ENCODE data around the gene SMIM35.

Gene SMIM35

DNA sequence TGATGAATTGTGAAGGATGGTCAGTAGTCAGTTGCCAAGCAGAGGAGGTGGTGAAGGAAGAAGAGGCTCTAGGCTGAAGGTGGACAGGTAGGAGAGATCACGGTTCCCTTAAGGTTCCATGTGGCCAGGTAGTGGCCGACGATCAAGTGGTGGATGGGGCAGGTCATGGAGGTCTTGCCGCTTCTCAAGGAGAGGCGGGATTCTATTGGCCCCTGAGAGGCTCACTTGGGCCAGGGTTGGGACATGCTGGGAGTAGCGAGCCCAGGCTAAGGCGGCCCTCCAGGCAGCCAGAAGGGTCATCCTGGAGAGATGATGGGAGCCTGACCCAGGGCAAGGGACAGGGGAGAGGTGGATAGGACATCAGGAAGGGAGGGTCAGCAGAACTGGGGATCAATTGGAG is 30.8 kb downstream of the SMIM35 start:
- DNase-seq, result no peak

DNA sequence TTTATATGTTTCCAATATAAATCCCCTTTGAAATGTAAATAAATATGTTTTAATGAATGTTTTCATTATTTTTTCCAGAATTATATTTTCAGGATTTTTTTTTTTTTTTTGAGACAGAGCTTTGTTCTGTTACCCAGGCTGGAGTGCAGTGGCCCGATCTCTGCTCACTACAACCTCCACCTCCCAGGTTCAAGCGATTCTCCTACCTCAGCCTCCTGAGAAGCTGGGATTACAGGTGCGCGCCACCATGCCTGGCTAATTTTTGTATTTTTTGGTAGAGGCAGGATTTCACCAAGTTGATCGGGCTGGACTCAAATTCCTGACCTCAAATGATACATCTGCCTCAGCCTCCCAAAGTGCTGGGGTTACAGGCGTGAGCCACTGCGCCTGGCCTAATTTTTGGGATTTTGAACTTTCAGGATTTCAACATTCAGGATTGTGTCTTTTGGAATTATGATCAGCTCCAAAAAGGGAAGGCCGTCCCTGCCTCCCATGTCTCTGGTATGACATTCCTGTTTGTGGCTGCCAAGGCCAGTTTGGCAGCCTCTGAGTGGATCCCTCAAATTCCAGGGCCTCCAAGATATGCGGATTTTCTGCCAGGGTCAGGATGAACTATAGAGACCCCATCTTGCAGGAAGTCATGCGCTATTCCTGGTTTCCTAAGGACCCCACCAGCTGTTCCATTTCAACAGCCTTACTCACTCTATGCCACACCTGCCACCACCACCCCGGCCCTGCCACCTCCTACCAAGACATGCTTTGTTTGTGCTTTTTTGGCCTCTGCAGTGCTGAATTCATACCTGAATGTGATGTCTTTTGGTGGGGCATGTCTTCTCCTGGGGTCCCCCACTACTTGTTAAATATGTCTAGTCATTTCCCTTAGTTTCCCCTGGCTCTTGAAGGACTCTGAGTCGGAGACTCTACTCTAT is 31.8 kb downstream of the SMIM35 start:
- DNase-seq, result no peak

DNA sequence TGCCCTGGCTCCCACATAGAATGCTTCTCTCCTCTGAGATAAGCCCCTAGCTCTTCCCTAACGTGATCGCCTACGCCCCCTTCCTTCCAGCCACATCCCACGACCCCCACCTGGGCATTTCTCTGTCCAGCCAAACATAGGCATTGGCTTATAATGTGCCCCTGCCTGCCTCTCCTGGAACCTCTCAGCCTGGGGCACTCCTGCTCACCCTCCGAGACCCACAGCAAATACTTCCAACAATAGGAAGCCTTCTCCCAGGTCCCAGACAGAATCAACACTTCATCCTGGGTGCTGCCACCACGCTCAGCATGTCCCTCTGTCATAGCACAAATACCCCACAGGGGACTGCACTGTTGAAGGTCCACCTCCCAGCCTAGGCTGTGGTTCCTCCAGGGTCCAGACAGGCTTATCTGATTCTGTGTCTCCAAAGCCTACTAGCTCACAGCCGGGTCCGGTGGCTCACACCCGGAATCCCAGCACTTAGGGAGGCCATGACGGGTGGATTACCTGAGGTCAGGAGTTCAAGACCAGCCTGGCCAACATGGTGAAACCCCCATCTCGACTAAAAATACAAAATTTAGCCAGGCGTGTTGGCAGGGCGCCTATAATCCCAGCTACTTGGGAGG is 34.1 kb downstream of the SMIM35 start:
- no peak for DNase-seq

DNA sequence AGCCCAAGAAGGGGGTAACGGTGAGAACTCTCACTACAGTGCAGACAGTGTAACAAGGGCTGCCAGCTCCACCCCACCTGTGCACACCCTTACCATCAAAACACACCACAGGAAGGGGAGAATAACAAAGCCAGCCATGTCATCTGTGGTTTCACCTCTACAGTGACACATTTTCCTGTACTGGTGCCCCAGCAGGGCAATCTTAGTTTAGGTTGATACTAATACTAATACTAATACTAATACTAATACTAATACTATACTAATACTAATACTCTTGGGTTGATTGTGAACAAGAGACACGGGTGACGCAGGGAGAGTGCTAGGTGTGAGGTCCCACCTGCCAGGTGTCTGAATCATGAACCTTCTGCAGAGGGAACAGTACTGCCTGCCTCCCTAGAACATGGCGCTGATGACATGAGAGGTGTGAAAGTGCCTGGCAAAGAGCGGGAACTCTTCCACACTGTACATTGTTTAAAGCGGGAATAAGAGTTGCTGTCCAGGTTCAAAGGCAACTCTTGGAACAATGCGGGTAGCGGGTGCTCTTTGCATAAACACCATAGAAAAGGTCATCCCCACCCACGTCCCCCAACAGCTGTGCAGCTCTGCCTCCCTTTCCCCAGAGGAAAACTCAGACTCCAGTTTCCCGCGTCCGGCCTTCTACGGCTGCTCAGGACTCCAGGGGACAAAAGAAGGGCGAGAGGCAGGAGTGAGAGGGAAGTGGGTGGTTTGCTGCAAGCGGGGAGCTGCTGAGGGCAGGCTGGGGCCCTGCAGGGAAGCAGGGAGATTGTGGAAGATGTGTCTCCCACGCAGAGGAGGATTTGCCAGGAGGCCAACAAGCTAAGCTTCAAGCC is 34.9 kb downstream of the SMIM35 start:
- DNase-seq, result peak; percentile 72

DNA sequence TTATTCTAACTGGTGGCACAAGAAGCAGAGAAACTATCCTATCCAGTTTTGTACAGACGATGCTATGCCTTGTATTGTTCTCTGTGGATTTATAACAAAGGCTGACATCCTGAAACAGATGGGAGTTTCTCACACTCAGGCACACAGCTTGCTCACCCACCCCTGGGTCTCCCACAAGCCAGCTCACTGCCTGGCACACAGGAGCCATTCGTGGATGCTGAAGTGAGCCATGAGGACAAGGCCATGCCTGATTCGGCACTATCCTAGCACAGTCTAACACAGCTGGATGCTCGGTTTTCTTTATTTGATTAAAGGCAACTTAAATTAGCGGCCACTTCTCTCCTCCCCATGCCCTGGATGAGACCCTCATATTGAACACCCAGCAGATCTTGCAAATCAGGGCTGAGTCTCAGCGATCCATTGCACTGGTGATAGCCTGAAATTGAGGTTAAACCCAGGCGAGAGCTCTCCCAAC is 35.6 kb downstream of the SMIM35 start:
- DNase-seq, result no peak

DNA sequence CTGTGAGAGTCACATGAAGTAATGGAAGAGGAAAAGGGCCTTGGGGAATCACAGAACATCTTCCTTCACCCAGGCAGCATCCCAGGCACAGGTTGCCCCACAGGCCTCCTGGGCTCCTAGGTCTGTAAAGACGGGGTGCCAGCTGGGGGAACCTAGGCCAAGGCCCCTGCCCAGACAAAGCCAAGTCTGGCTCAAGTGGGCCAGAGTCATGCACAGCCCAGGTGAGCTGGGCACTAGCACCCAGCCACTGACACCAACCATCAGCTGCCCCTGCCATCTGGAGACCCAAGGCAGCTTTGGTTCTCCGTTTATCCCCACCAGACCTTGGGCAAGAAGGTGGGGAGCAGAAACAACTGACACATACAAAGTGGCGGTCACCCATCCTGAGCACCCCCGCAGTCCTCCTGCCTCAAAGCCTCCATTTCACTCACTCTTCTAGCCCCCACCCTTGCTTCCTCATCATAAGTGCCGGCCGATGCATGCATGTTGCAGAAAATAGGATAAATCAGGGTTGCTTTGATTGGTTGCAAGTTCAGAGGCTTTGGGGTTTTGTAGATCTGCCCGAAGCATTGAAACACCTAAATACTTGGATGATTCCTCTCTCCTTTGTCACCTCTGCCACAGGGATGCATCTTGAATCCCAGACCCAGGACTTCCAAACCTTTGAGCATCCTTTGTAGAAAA is 36.4 kb downstream of the SMIM35 start:
- DNase-seq, result no peak

DNA sequence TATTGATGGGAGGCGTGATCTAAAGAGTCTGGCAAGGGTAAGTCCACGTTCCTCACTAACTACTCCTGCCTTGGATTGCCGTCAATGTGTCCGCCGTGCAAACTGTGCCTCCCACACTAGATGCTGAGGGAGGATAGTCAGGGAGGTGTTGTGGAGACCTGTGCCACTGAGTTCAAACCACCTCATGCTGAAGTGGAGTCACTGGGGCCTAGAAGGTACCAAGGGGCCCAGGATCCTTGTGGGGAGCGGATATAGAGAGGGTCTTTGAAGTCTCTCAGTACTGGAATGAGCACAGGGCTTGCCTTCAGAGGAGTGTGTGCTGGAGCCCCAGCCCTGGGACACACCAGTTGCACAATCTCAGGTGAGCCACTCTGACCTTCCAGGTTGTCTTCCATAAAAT is 37.0 kb downstream of the SMIM35 start:
- DNase-seq, result no peak

DNA sequence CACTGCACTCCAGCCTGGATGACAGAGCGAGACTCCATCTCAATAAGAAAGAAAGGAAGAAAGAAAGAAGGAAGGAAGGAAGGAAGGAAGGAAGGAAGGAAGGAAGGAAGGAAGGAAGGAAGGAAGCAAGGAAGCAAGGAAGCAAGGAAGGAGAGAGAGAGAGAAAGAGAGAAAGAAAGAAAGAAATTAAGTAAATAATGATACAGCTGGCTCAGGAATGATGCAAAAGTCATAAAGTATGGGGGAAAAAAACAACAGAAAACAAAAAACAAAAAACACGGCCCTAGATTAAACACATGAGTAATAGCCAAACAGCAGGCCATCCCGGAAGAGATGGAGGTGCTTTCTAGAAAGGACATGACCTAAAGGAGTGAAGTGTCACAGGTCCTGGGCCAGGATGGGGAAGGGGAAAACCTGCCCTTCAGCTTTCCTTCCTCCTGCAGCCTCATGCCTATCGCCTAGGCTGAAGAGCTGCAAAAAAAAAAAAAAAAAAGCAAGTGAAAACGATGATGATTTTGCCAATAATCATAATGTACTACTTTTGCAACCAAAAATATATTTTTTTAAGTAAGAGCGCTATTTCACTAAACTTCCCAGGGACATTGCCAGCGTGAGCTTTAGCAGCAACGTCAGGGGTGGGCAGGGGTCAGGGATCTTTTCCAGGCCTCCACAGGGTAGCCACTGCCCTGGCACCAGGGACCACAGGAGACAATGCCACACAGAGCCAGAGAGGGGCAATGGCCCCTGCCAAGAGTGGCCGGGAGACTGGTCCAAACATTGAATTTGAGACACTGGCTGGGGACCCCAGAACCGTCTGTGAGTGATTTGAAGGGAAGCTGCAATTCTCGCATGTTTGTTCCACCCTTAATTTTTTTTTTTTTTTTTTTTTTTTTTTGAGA is 38.0 kb downstream of the SMIM35 start:
- peak; percentile 38 for DNase-seq

DNA sequence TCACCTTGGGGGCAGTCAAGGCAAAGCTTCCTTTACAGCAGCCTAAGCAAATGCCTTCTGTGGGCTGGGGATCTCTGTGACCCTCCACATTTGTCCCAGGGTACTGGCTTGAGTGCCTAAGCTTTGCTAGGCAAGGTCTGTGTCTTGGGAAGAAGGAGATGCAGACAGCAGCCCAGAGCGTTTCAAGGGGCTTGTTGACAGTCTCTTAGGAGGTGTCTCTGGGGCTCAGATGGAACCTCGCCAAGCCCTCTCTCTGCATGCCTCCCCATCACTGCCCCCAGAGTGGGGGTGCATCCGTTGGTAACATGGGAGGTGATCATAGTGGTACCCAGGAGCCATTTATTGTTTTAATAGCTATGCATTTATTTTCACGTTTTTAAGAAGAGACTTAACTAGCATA is 39.0 kb downstream of the SMIM35 start:
- no peak for DNase-seq

DNA sequence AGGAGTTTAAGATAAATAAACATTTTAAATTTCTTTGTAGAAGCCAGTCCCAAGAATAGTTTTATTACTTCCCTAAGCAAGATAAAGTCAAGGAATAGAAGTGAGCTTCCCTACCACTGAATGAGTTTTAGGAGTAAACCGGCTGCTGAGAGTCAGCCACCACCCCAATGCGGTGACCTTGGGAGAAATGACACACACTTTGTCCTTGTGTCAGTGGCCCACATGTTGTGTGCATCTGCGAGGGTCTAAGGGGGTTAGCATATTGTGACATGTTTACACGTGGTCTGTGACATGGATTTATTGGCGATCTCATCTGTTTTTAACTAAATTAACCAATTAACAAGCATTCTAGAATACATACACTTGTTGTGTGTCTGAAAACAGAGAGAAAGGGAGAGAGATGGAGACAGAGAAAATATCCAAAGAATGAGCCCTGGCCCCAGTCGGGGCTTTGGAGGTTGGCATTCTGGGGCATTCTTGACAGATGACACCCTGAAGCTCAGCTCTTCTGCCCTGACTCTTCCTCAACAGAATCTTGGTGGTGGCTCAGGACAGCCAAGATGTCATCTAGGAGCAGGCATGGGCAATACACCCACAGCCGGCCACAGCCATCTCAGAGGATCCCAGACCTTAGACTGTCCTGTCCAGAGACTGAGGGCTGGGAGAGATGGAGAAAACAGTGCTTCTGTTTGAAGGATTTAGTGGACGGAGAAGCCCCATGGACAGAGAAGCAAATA is 39.6 kb downstream of the SMIM35 start:
- DNase-seq, result peak; percentile 39

DNA sequence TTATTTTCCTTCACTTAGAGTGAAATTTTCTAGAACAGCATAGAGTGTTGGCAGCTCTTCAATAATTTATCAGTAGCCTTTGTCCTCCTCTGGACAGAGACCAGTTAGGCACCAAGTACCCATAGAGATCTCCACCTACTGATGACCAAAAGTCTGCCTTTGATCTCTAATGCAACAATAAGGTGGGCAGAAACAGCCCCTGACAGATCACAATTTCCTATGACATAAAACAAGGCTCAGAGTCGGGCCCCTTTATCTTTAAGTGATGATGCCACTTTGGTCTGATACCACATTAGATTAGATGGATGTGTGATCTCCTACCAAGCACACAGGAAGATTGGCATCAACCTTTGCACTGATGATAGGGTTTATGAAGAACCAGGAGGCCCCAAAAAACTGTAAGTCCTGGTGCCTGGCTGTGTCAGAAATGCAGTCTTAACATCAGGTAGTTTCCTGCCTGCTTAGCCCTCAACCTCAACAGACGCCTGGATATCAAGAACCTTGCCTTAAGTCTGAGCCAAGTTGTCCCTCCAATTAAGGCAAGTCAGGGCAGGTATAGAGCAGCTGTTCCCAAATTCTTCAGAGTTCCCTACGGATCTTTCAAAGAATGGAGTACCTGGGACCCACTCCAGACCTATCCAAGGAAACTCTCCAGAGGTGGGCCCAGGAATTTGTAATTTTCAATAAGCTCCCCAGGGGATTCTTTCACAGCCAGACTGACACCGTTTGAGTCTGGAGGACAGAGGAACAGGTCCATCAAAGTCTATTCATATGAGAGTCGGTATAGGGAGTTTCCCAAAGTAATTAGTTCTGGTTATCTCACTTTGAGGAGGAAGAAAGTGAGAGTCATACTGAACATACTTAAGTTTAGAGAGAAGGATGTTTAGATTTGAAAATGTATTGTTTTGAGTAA is 40.5 kb downstream of the SMIM35 start:
- peak; percentile 56 for DNase-seq

DNA sequence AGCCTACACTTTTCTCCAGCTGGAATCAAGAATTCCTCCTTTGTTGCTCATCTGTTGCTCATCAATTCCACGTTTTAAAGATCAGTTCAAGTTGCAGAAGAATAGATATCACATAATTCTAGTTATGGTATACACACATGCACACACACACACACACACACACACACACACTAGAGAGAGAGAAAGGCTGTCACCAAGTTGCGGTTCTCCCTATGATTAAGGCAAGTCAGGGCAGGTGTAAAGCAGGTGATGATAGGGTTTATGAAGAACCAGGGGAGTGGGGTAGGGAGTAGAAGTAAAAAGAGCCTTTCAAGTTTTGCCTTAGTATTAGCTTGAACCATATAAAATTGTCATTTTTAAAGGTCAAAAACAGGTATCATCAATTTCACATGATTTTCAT is 41.6 kb downstream of the SMIM35 start:
- no peak for DNase-seq

DNA sequence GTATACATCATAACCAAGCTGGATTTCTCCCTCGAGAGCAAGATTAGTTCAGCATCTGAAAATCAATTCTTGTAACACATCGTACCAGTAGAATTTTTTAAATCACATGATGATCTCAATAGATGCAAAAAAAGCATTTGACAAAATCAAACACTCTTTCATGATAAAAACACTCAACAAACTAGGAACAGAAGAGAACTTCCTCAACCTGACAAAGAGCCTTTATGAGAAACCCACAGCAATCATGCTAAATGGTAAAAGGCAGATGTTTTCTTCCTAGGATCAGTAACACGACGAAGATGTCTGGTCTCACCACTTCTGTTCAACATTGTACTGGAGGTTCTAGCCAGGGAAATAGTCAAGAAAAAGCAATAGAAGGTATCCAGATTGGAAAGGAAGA is 44.0 kb downstream of the SMIM35 start:
- no peak for DNase-seq

DNA sequence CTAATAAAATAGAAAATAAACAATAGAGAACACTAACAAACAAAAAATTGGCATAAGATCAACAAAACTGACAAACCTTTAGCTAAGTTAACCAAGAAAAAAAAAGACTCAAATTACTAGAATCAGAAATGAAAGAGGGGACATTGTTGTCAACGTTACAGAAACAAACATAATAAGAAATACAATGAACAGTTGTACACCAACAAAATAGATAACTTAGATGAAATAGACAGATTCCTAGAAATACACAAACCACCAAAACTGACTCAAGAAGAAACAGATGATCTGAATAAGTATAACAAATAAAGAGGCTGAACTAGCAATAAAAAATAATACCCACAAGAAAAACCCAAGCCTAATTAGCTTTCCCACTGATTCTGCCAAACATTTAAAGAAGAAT is 44.6 kb downstream of the SMIM35 start:
- DNase-seq, result no peak

DNA sequence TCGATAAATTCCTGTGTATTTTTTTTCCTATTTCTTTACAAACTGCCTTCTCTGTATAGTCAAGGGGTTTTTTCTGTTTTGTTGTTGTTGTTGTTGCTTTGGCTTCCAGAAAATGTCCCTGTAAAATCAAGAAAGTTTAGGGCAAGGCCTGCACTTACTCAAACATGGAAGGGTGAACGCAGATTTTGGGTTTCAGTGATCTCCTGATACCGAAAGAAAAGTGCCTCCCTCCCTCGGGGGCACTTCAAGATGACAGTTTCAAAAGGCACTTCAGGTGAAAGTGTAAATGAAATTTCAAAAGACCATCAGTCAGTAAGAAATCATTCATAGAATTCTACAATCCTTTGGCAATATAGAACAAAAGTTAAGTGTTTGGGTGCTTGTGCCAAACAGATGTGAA is 53.3 kb downstream of the SMIM35 start:
- peak; percentile 71 for DNase-seq

DNA sequence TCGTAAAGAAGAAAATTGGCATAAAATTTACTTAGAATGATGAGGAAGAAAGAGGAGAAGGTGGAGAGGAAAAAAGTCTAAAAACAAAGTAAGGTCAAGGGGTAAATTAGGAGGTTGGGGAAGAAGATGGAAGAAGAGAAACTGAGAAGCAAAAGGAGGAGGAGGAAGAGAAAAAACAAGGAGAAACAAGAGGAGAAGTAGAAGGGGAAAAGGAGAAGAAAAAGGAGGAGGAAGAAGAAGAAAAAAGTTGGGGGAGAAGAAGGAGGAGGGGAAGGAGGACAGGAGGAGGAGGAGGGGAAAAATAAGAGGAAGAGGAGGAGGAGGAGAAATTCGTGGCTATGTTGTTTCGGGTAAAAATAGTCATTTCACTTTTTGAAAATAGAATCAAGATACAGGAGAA is 58.1 kb downstream of the SMIM35 start:
- no peak for DNase-seq

DNA sequence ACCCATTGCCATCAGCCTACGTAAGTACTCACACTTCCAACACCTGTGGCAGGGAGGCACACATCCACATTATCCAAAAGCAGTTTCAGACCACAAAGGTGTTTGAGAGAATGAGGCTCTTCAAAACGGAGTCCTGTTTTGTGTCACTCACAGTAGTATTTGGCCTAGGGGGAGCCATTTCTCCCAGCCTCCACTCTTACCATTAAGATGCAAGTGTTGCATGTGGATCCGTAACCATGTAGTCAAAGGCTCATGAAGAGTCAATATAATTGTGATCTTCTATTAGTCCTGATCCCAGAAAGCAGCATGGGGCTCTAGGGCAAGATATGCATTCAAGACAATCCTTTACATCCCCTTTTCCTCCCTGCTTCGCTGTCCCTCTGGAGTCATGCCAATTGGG is 59.1 kb downstream of the SMIM35 start:
- DNase-seq, result no peak

DNA sequence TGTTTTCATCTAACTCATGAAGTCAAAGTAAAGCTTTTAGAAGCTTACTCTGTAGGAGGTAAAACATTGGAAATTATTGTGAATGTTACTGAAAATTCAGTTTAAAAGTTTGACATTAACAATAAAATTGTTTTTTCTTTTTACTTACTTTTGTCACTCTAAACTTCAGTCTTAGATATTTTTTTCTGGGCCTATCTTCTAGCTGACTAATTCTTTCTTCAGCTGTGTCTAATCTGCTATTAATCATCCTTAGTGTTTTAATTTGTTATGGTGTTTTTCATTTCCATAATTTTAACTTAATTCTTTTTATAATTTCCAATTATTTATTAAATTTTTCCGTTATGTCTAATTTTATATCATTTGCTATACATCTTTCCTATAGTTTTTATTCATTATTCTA is 65.6 kb downstream of the SMIM35 start:
- no peak for DNase-seq

DNA sequence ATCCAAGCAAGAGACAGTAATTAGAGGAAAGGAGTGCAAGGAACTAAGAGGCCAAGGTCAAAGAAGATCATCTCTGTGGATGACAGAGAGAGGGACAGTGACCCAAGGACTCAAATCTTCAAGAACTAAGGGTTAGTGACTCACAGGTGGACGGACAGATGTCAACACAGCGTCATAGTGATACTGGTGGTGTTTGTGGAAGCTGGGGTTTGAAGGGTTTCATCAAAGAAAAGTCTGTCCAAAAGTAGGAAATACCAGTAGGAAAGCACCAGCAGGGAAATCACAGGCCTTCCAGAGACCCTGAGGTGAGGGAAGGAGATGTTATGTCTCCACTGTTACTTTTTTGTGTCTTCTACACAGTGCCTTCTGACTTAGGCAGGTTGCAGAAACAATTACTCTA is 68.4 kb downstream of the SMIM35 start:
- DNase-seq, result no peak
